ENCODE measurements around the gene ARID1B. TPM values are rescaled to one million over a fixed set of nuclear protein-coding genes. Genes with fewer than 3 reads are reported as not detected.

Gene ARID1B
- total RNA-seq, 2 donors from 2014 or later, result 43.9 to 44.6 TPM

GRCh38 chr6:157045831-157046454 is 268.8 kb downstream of the ARID1B start:
- no peak overlapping the region for H3K4me3 ChIP-seq
- no peaks in the 10 kb centered on the region for H3K36me3 ChIP-seq
- peak; percentile 58 to 65 for TF ChIP-seq CTCF (IDR thresholded peaks at IDR 0.05)
- peaks cover 0 to 22% of the 10 kb centered on the region in 2 donors for H3K4me1 ChIP-seq
- H3K27me3 ChIP-seq, result no peaks in the 10 kb centered on the region
- H3K27ac ChIP-seq, result no peak overlapping the region
- no peaks in the 10 kb centered on the region for H3K9me3 ChIP-seq
- no peak for DNase-seq (ENCODE audit: low spot score)

DNA sequence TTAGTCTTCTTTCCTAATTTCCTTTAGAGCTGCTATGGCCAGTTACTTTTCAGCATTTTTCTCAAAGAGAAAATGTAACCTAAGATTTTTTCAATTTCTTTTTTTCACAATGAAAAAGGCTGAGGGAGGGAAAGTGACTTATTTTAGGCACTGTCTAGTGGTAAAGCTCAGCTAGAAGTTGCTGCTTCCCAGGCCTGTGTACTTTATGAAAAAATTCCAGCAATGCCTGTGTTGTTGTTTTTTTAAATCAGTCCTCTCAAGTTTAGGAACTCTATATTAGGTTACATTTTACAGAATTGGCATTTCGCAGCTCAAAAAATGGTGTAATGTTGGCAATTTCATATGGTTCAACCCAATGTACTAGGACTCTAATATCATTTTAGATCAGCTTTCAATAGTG is 269.6 kb downstream of the ARID1B start:
- Histone ChIP-seq H3K27ac (no peak overlapping the region), H3K36me3 (no peaks in the 10 kb centered on the region), H3K4me3 (no peak overlapping the region), H3K27me3 (no peaks in the 10 kb centered on the region), H3K4me1 (peaks cover 0 to 26% of the 10 kb centered on the region in 2 donors), H3K9me3 (no peaks in the 10 kb centered on the region)
- DNase-seq (ENCODE audit: low spot score), result no peak
- TF ChIP-seq CTCF (IDR thresholded peaks at IDR 0.05), result no peak

DNA sequence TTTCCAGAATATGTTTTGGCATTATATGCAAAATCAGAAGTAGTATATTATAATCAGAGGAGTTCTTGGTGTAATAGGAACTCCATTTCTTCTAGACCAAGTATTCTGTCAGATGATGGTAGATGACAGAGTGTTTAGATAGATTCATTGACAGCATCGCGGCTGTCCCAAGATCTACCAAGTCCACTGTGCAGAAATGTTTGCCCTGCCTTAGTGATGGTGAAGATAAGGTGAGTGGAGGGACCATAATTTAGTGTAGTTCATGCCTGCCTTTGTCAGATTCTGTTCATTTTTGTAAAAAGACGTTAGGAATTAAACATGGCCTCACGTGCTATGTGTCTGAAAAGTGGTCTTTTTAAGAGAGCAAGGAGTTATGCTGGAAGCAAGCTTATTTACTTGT is 270.1 kb downstream of the ARID1B start:
- Histone ChIP-seq H3K27ac (no peak overlapping the region), H3K27me3 (no peaks in the 10 kb centered on the region), H3K4me1 (peaks cover 0 to 26% of the 10 kb centered on the region in 2 donors), H3K9me3 (no peaks in the 10 kb centered on the region), H3K36me3 (no peaks in the 10 kb centered on the region), H3K4me3 (no peak overlapping the region)
- DNase-seq (ENCODE audit: low spot score), result no peak
- no peak for TF ChIP-seq CTCF (IDR thresholded peaks at IDR 0.05)

DNA sequence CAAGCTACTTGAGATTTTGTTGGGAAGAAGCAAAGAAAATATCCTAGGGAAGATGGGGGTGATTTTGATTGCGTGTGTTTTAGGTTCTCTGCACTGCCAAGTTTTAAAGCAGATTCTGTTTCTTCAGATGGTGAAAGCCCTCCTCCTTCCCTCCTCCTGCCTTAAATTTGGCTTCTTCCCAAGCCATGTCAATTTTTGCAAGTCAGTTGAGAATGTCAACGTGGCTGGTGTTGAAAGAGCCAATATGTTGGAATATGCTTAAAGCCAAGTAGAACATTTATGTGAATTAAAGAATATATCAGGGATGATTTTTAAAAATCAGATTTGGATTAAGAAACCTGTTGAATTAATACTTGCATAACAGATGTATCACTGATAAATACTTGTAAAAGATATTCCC is 270.8 kb downstream of the ARID1B start:
- DNase-seq (ENCODE audit: low spot score), result no peak
- Histone ChIP-seq H3K36me3 (no peaks in the 10 kb centered on the region), H3K4me1 (peaks cover 0 to 26% of the 10 kb centered on the region in 2 donors), H3K4me3 (no peak overlapping the region), H3K9me3 (no peaks in the 10 kb centered on the region), H3K27ac (no peak overlapping the region), H3K27me3 (no peaks in the 10 kb centered on the region)
- TF ChIP-seq CTCF (IDR thresholded peaks at IDR 0.05), result no peak

DNA sequence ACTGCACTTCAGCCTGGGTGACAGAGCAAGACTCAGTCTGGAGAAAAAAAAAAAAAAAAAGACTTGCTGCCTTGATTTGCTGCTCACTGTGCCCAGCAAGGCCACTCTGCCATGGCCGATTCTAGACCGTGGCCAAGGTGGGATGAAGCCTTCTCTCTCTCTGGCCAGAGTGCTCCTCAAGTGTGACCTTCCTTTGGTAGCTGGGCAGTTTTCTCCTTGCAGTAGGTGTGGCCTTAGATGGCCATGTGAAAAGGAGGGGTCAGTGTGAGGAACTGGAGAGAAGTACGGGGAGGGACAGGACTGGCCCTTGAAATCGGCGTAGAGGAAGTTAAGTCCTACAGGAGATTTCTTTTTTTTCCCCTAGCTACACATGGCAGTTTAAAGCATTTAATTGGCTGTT is 272.0 kb downstream of the ARID1B start:
- Histone ChIP-seq H3K4me1 (peaks cover 0 to 26% of the 10 kb centered on the region in 2 donors), H3K27ac (no peak overlapping the region), H3K27me3 (no peaks in the 10 kb centered on the region), H3K36me3 (no peaks in the 10 kb centered on the region), H3K4me3 (no peak overlapping the region), H3K9me3 (no peaks in the 10 kb centered on the region)
- TF ChIP-seq CTCF (IDR thresholded peaks at IDR 0.05), result no peak
- DNase-seq (ENCODE audit: low spot score), result no peak
